Measurements from ENCODE around the gene MTF2.
A peak's percentile ranks its signal among the peaks of the same experiment; 100 is the strongest.

Gene MTF2

GRCh38 chr1:93093332-93094006 lies 14.4 kb downstream of the MTF2 start:
- Histone ChIP-seq H3K9me3 (ENCODE audit: control insufficient read depth, low read length) (no peaks in the 10 kb centered on the region), H3K18ac (ENCODE audit: low read depth in 1 of 2, low read length in 2 of 2) (no peak overlapping the region), H3K27me3 (ENCODE audit: control insufficient read depth in 1 of 2, insufficient read depth in 1 of 2, low read length in 2 of 2) (no peaks in the 10 kb centered on the region), H3K36me3 (ENCODE audit: control insufficient read depth in 1 of 2, insufficient read depth in 2 of 2, low read depth in 1 of 2, low read length in 2 of 2) (peaks cover 0 to 2% of the 10 kb centered on the region in 2 experiments), H3K4me3 (ENCODE audit: insufficient read depth in 1 of 2, low read depth in 1 of 2, low read length in 2 of 2) (no peak overlapping the region), H2BK15ac (ENCODE audit: low read depth, poor library complexity, severe bottlenecking) (no peak overlapping the region), H2BK5ac (ENCODE audit: low read depth, low read length, poor library complexity, severe bottlenecking) (no peak overlapping the region), H4K8ac (ENCODE audit: low read length) (no peak overlapping the region), H3K9ac (ENCODE audit: low read length) (no peak overlapping the region), H2AK5ac (ENCODE audit: low read length, severe bottlenecking) (no peak overlapping the region), H3K14ac (ENCODE audit: low read length in 2 of 2) (no peak overlapping the region), H2BK120ac (ENCODE audit: low read depth, low read length) (peak overlapping the region; percentile 19), H3K27ac (ENCODE audit: low read length, poor library complexity, severe bottlenecking) (no peak overlapping the region), H2BK12ac (ENCODE audit: low read length in 2 of 2) (no peak overlapping the region), H3K4ac (ENCODE audit: low read depth in 1 of 2, low read length in 2 of 2) (no peak overlapping the region), H2AFZ (ENCODE audit: low read depth, low read length) (no peak overlapping the region), H3K4me1 (ENCODE audit: control insufficient read depth, insufficient read depth, low read depth, low read length) (peaks cover 6% of the 10 kb centered on the region), H4K91ac (ENCODE audit: low read length) (no peak overlapping the region), H3K4me2 (ENCODE audit: low read length, poor library complexity, severe bottlenecking) (no peak overlapping the region), H3K23ac (ENCODE audit: low read length in 2 of 2) (no peak overlapping the region), H3K79me1 (replicated peaks; ENCODE audit: low read length, poor library complexity, severe bottlenecking) (no peaks in the 10 kb centered on the region)
- WGBS: 83% methylated on average over 1 of the region's 2 CpGs
- peak; percentile 17 for DNase-seq

GRCh38 chr1:93095804-93096585 lies 16.9 kb downstream of the MTF2 start:
- Histone ChIP-seq H4K8ac (ENCODE audit: low read length) (no peak overlapping the region), H3K79me1 (replicated peaks; ENCODE audit: low read length, poor library complexity, severe bottlenecking) (no peaks in the 10 kb centered on the region), H2AK5ac (ENCODE audit: low read length, severe bottlenecking) (no peak overlapping the region), H4K91ac (ENCODE audit: low read length) (no peak overlapping the region), H3K23ac (ENCODE audit: low read length in 2 of 2) (no peak overlapping the region), H3K27ac (ENCODE audit: low read length, poor library complexity, severe bottlenecking) (no peak overlapping the region), H3K27me3 (ENCODE audit: control insufficient read depth in 1 of 2, insufficient read depth in 1 of 2, low read length in 2 of 2) (no peaks in the 10 kb centered on the region), H3K9me3 (ENCODE audit: control insufficient read depth, low read length) (no peaks in the 10 kb centered on the region), H3K36me3 (ENCODE audit: control insufficient read depth in 1 of 2, insufficient read depth in 2 of 2, low read depth in 1 of 2, low read length in 2 of 2) (no peaks in the 10 kb centered on the region), H3K4me3 (ENCODE audit: insufficient read depth in 1 of 2, low read depth in 1 of 2, low read length in 2 of 2) (no peak overlapping the region), H3K14ac (ENCODE audit: low read length in 2 of 2) (no peak overlapping the region), H3K9ac (ENCODE audit: low read length) (no peak overlapping the region), H3K18ac (ENCODE audit: low read depth in 1 of 2, low read length in 2 of 2) (no peak overlapping the region), H3K4ac (ENCODE audit: low read depth in 1 of 2, low read length in 2 of 2) (no peak overlapping the region), H2BK120ac (ENCODE audit: low read depth, low read length) (no peak overlapping the region), H2AFZ (ENCODE audit: low read depth, low read length) (no peak overlapping the region), H3K4me1 (ENCODE audit: control insufficient read depth, insufficient read depth, low read depth, low read length) (peaks cover 4% of the 10 kb centered on the region), H3K4me2 (ENCODE audit: low read length, poor library complexity, severe bottlenecking) (no peak overlapping the region), H2BK5ac (ENCODE audit: low read depth, low read length, poor library complexity, severe bottlenecking) (no peak overlapping the region), H2BK15ac (ENCODE audit: low read depth, poor library complexity, severe bottlenecking) (no peak overlapping the region), H2BK12ac (ENCODE audit: low read length in 2 of 2) (no peak overlapping the region)
- 95% methylated on average over 2 of the region's 6 CpGs for WGBS
- no peak for DNase-seq

GRCh38 chr1:93102142-93102541 lies 23.1 kb downstream of the MTF2 start:
- 96% methylated on average over 4 of the region's 4 CpGs for WGBS
- H4K91ac ChIP-seq (ENCODE audit: low read length): no peak overlapping the region

GRCh38 chr1:93106226-93106625 lies 27.1 kb downstream of the MTF2 start:
- 100% methylated on average over 1 of the region's 2 CpGs for WGBS
- Histone ChIP-seq H4K8ac (ENCODE audit: low read length) (no peak overlapping the region), H3K14ac (ENCODE audit: low read length in 2 of 2) (no peak overlapping the region)

More at GRCh38 chr1:93102142-93102541, 23.1 kb downstream of the MTF2 start:
- Histone ChIP-seq H3K4me3 (ENCODE audit: insufficient read depth in 1 of 2, low read depth in 1 of 2, low read length in 2 of 2) (no peak overlapping the region), H3K4me2 (ENCODE audit: low read length, poor library complexity, severe bottlenecking) (no peak overlapping the region), H2AK5ac (ENCODE audit: low read length, severe bottlenecking) (no peak overlapping the region), H2BK15ac (ENCODE audit: low read depth, poor library complexity, severe bottlenecking) (no peak overlapping the region), H3K79me1 (replicated peaks; ENCODE audit: low read length, poor library complexity, severe bottlenecking) (peaks cover 2% of the 10 kb centered on the region), H4K8ac (ENCODE audit: low read length) (no peak overlapping the region), H3K4ac (ENCODE audit: low read depth in 1 of 2, low read length in 2 of 2) (no peak overlapping the region), H3K27me3 (ENCODE audit: control insufficient read depth in 1 of 2, insufficient read depth in 1 of 2, low read length in 2 of 2) (no peaks in the 10 kb centered on the region), H2BK120ac (ENCODE audit: low read depth, low read length) (no peak overlapping the region), H3K27ac (ENCODE audit: low read length, poor library complexity, severe bottlenecking) (no peak overlapping the region), H2AFZ (ENCODE audit: low read depth, low read length) (no peak overlapping the region), H3K18ac (ENCODE audit: low read depth in 1 of 2, low read length in 2 of 2) (no peak overlapping the region), H2BK12ac (ENCODE audit: low read length in 2 of 2) (no peak overlapping the region), H2BK5ac (ENCODE audit: low read depth, low read length, poor library complexity, severe bottlenecking) (no peak overlapping the region), H3K36me3 (ENCODE audit: control insufficient read depth in 1 of 2, insufficient read depth in 2 of 2, low read depth in 1 of 2, low read length in 2 of 2) (peaks cover 0 to 4% of the 10 kb centered on the region in 2 experiments), H3K9me3 (ENCODE audit: control insufficient read depth, low read length) (no peaks in the 10 kb centered on the region), H3K4me1 (ENCODE audit: control insufficient read depth, insufficient read depth, low read depth, low read length) (peaks cover 4% of the 10 kb centered on the region), H3K14ac (ENCODE audit: low read length in 2 of 2) (no peak overlapping the region), H3K9ac (ENCODE audit: low read length) (no peak overlapping the region), H3K23ac (ENCODE audit: low read length in 2 of 2) (no peak overlapping the region)
- no peak for DNase-seq

More at GRCh38 chr1:93106226-93106625, 27.1 kb downstream of the MTF2 start:
- peaks cover 0 to 10% of the 10 kb centered on the region in 2 experiments for H3K36me3 ChIP-seq (ENCODE audit: control insufficient read depth in 1 of 2, insufficient read depth in 2 of 2, low read depth in 1 of 2, low read length in 2 of 2)
- no peak overlapping the region for H3K9ac ChIP-seq (ENCODE audit: low read length)
- H3K4me2 ChIP-seq (ENCODE audit: low read length, poor library complexity, severe bottlenecking): no peak overlapping the region
- H2BK12ac ChIP-seq (ENCODE audit: low read length in 2 of 2): no peak overlapping the region
- H2BK120ac ChIP-seq (ENCODE audit: low read depth, low read length): no peak overlapping the region
- DNase-seq: no peak
- no peak overlapping the region for H3K23ac ChIP-seq (ENCODE audit: low read length in 2 of 2)
- no peak overlapping the region for H3K4me3 ChIP-seq (ENCODE audit: insufficient read depth in 1 of 2, low read depth in 1 of 2, low read length in 2 of 2)
- H2AFZ ChIP-seq (ENCODE audit: low read depth, low read length): no peak overlapping the region
- H3K4ac ChIP-seq (ENCODE audit: low read depth in 1 of 2, low read length in 2 of 2): no peak overlapping the region
- H3K79me1 ChIP-seq (replicated peaks; ENCODE audit: low read length, poor library complexity, severe bottlenecking): peaks cover 2% of the 10 kb centered on the region
- H3K4me1 ChIP-seq (ENCODE audit: control insufficient read depth, insufficient read depth, low read depth, low read length): peaks cover 3% of the 10 kb centered on the region
- H3K27me3 ChIP-seq (ENCODE audit: control insufficient read depth in 1 of 2, insufficient read depth in 1 of 2, low read length in 2 of 2): no peaks in the 10 kb centered on the region
- peaks cover 10% of the 10 kb centered on the region for H3K9me3 ChIP-seq (ENCODE audit: control insufficient read depth, low read length)
- peak overlapping the region; percentile 64 for H3K27ac ChIP-seq (ENCODE audit: low read length, poor library complexity, severe bottlenecking)
- no peak overlapping the region for H2AK5ac ChIP-seq (ENCODE audit: low read length, severe bottlenecking)
- H2BK5ac ChIP-seq (ENCODE audit: low read depth, low read length, poor library complexity, severe bottlenecking): no peak overlapping the region
- H2BK15ac ChIP-seq (ENCODE audit: low read depth, poor library complexity, severe bottlenecking): no peak overlapping the region
- no peak overlapping the region for H3K18ac ChIP-seq (ENCODE audit: low read depth in 1 of 2, low read length in 2 of 2)
- no peak overlapping the region for H4K91ac ChIP-seq (ENCODE audit: low read length)

Measured in mesenchymal stem cell (in vitro differentiated cells and primary cell).